Neural crest cell (in vitro differentiated cells): ENCODE results near the gene PCDH9. TPM values are rescaled to one million over a fixed set of nuclear protein-coding genes. Genes with fewer than 3 reads are reported as not detected.

ENCODE experiments used
- DNase-seq: peaks from one replicate; pipeline ENCODE4 v3.0.0; 2021; ENCODE audit warnings: low read depth, mixed read lengths, low spot score
- H3K27ac Mint-ChIP-seq: one replicate; pipeline ENCODE4 v1.8.0; 2021; ENCODE audit warnings: mild to moderate bottlenecking, mixed read lengths; ENCODE audit not compliant: unreplicated experiment
- H3K27me3 Mint-ChIP-seq: 2 replicates; pipeline ENCODE4 v1.8.0; 2021; ENCODE audit warnings: low read depth, mild to moderate bottlenecking, mixed read lengths
- H3K36me3 Mint-ChIP-seq: 2 replicates; pipeline ENCODE4 v1.8.0; 2021; ENCODE audit warnings: low read depth, mild to moderate bottlenecking, mixed read lengths
- H3K4me1 Mint-ChIP-seq: 2 replicates; pipeline ENCODE4 v1.8.0; 2021; ENCODE audit warnings: mixed read lengths
- H3K4me3 Mint-ChIP-seq: one replicate; pipeline ENCODE4 v1.8.0; 2021; ENCODE audit warnings: mild to moderate bottlenecking, mixed read lengths
- H3K9me3 Mint-ChIP-seq: 2 replicates; pipeline ENCODE4 v1.8.0; 2021; ENCODE audit warnings: mixed read lengths
- total RNA-seq: library from RNA; stranded (reverse); gene quantifications from 2 replicates; pipeline ENCODE4 v1.2.1, GENCODE V29; 2021
- TF ChIP-seq, protein P1 (sequence below): fragments of 200-600 bp; sonication (generic); conservative IDR thresholded peaks from 2 replicates; pipeline ENCODE4 v1.5.0; 2021; ENCODE audit warnings: antibody characterized with exemption, mild to moderate bottlenecking

The PCDH9 gene
- total RNA-seq, 1 donor from 2014 or later, result 6.3 TPM

DNA sequence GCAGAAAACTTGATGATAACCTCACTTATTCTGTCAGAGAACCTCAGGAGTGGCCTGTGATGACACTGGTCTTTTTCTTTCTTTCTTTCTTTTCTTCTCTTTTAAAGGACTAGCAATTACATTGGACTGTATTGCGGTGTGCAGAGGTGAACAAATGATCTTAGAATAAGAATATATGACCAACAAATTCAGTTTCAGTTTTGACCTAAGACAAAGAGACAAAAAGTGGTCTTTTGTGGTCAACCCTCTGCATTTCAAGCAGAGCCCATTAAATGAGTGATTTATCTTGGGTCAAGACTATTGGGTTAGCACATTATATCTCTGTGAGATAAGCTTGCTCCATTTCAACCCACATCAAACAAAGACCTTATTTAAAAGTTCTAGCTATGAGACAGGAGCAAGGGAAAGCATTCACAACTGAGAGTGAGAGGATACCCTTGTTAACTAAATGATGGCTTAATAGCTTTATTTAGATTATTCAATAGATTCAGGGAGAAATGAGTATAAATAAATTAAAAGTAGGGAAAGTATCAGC is 644.4 kb downstream of the PCDH9 start:
- Mint-ChIP-seq H3K9me3 (no peaks in the 10 kb centered on the region), H3K27me3 (no peaks in the 10 kb centered on the region), H3K36me3 (no peaks in the 10 kb centered on the region), H3K27ac (no peak overlapping the region), H3K4me1 (no peaks in the 10 kb centered on the region), H3K4me3 (no peak overlapping the region)
- TF ChIP-seq, protein P1, sequence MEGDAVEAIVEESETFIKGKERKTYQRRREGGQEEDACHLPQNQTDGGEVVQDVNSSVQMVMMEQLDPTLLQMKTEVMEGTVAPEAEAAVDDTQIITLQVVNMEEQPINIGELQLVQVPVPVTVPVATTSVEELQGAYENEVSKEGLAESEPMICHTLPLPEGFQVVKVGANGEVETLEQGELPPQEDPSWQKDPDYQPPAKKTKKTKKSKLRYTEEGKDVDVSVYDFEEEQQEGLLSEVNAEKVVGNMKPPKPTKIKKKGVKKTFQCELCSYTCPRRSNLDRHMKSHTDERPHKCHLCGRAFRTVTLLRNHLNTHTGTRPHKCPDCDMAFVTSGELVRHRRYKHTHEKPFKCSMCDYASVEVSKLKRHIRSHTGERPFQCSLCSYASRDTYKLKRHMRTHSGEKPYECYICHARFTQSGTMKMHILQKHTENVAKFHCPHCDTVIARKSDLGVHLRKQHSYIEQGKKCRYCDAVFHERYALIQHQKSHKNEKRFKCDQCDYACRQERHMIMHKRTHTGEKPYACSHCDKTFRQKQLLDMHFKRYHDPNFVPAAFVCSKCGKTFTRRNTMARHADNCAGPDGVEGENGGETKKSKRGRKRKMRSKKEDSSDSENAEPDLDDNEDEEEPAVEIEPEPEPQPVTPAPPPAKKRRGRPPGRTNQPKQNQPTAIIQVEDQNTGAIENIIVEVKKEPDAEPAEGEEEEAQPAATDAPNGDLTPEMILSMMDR, result no peak
- DNase-seq, result no peak

DNA sequence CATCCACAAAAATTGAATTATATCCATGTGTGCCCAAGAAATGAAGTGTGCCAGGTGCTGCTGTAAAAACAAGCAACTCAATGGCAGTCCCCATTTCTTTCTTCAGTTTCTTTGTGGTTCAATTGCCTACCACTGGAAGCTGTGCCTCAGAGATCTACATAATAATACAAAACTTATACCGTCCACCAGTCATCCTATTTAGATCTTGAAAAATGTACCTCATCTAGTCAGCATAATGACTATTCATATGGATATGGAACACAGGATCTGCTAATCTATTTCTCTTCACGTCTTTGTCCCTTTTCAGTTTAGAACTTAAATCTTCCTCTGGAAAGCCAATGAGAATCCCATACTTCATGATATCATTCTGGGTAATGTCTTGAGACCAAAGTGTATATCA is 648.5 kb downstream of the PCDH9 start:
- no peaks in the 10 kb centered on the region for H3K4me1 Mint-ChIP-seq
- H3K36me3 Mint-ChIP-seq, result no peaks in the 10 kb centered on the region
- H3K27ac Mint-ChIP-seq, result no peak overlapping the region
- TF ChIP-seq, protein P1, result no peak
- H3K9me3 Mint-ChIP-seq, result no peaks in the 10 kb centered on the region
- no peaks in the 10 kb centered on the region for H3K27me3 Mint-ChIP-seq
- DNase-seq, result no peak
- H3K4me3 Mint-ChIP-seq, result no peak overlapping the region

DNA sequence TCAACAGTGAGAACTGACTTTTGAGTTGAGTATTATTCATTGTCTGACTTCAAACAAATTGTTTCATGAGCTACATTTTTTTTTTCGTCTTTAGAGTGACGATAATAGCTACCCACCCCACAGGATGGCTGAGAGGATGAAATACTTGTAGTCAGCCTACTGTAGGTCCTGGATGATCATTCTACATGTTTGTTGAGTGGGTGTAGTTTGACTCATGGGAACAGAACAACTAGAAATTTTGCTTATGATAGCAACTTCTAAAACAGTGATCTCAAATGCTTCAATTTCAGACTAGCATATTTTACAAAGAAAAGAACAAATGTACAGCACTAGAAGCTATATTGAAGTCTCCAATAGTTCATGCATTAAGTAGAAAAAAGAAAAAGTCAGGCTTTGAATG is 651.8 kb downstream of the PCDH9 start:
- H3K36me3 Mint-ChIP-seq, result no peaks in the 10 kb centered on the region
- TF ChIP-seq, protein P1, result no peak
- no peaks in the 10 kb centered on the region for H3K27me3 Mint-ChIP-seq
- no peak for DNase-seq
- H3K27ac Mint-ChIP-seq, result no peak overlapping the region
- no peaks in the 10 kb centered on the region for H3K9me3 Mint-ChIP-seq
- no peak overlapping the region for H3K4me3 Mint-ChIP-seq
- H3K4me1 Mint-ChIP-seq, result no peaks in the 10 kb centered on the region

DNA sequence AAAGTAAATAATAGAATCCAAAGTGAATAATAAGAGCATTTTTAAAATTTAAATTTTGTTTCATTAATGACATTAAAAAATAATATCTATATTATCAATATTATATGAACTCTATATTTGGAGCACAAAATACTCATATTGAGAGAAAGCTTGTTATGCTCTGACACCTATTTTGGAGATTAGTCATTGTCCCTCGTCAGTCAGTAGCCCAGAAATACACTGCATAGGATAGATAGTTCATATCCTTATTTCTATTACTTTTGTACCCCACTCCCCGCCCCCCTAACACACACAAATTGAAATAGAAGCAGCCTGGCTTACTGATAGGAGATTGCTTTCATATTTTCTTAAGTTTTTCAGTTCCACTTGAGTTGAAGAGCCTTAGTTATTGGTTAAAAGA is 652.8 kb downstream of the PCDH9 start:
- no peaks in the 10 kb centered on the region for H3K27me3 Mint-ChIP-seq
- DNase-seq, result no peak
- no peak overlapping the region for H3K4me3 Mint-ChIP-seq
- no peaks in the 10 kb centered on the region for H3K36me3 Mint-ChIP-seq
- peaks cover 1% of the 10 kb centered on the region for H3K9me3 Mint-ChIP-seq
- no peak overlapping the region for H3K27ac Mint-ChIP-seq
- no peaks in the 10 kb centered on the region for H3K4me1 Mint-ChIP-seq
- TF ChIP-seq, protein P1, result no peak

DNA sequence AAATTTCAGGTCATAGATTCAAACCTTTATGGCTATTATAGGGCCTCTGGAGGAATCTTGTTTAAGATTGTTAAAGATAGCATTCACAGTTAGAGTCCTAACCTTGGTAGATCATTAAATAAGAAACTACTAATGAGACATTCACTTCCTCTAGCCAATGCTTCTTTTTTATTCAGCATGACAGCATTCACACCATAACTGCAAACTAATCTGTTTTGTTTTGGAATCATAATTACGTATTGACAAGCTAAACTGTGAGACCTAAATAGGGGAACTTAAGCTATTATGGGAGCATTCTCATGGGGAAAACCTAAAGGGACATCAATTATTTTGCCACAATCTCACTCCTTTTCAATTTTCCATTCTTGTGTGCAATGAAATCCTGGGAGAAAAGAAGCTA is 653.8 kb downstream of the PCDH9 start:
- no peak overlapping the region for H3K27ac Mint-ChIP-seq
- peaks cover 3% of the 10 kb centered on the region for H3K9me3 Mint-ChIP-seq
- H3K4me3 Mint-ChIP-seq, result no peak overlapping the region
- no peaks in the 10 kb centered on the region for H3K36me3 Mint-ChIP-seq
- DNase-seq, result no peak
- no peaks in the 10 kb centered on the region for H3K4me1 Mint-ChIP-seq
- H3K27me3 Mint-ChIP-seq, result no peaks in the 10 kb centered on the region
- TF ChIP-seq, protein P1, result no peak

DNA sequence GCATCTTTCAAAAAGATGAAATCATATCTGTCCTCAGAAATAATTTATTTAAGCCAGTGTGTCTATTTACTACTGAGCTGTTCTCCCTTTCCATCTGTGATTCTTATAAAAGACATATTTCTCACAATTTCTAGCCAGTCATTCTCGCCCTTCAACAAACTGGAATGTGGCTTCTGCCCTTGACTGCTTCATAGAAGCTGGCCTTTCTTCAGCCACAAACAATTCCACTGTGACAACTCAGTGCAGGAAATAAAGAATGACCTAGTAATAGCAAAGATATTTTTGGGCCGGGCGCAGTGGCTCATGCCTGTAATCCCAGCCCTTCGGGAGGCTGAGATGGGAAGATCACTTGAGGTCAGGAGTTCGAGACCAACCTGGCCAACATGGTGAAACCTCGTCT is 655.5 kb downstream of the PCDH9 start:
- no peaks in the 10 kb centered on the region for H3K27me3 Mint-ChIP-seq
- TF ChIP-seq, protein P1, result no peak
- H3K4me1 Mint-ChIP-seq, result no peaks in the 10 kb centered on the region
- no peak overlapping the region for H3K4me3 Mint-ChIP-seq
- no peak overlapping the region for H3K27ac Mint-ChIP-seq
- DNase-seq, result no peak
- no peaks in the 10 kb centered on the region for H3K36me3 Mint-ChIP-seq
- peaks cover 3% of the 10 kb centered on the region for H3K9me3 Mint-ChIP-seq
